CD4-positive, alpha-beta T cell (primary cell): Measurements from ENCODE around the gene FAM184B. TPM values are rescaled to one million over a fixed set of nuclear protein-coding genes. Genes with fewer than 3 reads are reported as not detected.

Source experiments
- ATAC-seq: fragments of 200-7000 bp; cut with Tn5 transposase; one replicate; pipeline ENCODE4 v1.10.0; 2022; ENCODE audit warnings: mild to moderate bottlenecking; ENCODE audit not compliant: poor library complexity
- CTCF ChIA-PET: fragments of 350-600 bp; sonication (Branson Sonifier 250); formaldehyde crosslinking; loops from one replicate; lab custom pipeline; 2021; ENCODE audit warnings: antibody characterized with exemption, inconsistent platforms; lab: Charles Lee
- POLR2A ChIA-PET: fragments of 350-600 bp; sonication (Branson Sonifier 250); formaldehyde crosslinking; loops from one replicate; lab custom pipeline; 2021; ENCODE audit warnings: antibody characterized with exemption, inconsistent platforms; lab: Charles Lee
- DNase-seq, 14 experiments: peaks; one replicate each; pipeline ENCODE4 v3.0.0-alpha.2; 2013 to 2020; ENCODE audit warnings: mixed read lengths in 2 of 14
- H3K27ac ChIP-seq, 2 donors: one replicate each; pipeline versions ENCODE4 v1.5.1 to v1.7.0; 2013; ENCODE audit warnings: low read length in 2 of 2, low read depth in 1 of 2, mild to moderate bottlenecking in 1 of 2
- H3K27me3 ChIP-seq, 2 experiments: 1 replicate in 1 of 2; 2 replicates in 1 of 2; pipeline versions ENCODE4 v1.6.1 to v1.7.0; 2013; ENCODE audit warnings: low read length in 2 of 2, control low read depth in 1 of 2, mild to moderate bottlenecking in 1 of 2, moderate library complexity in 1 of 2; ENCODE audit not compliant: insufficient read depth in 2 of 2, control insufficient read depth in 1 of 2
- H3K36me3 ChIP-seq: one replicate; pipeline ENCODE4 v1.6.1; 2013; ENCODE audit warnings: low read length, control low read depth; ENCODE audit not compliant: insufficient read depth
- H3K4me1 ChIP-seq: one replicate; pipeline ENCODE4 v1.6.1; 2013; ENCODE audit warnings: low read length, control low read depth; ENCODE audit not compliant: insufficient read depth
- H3K4me3 ChIP-seq: one replicate; pipeline ENCODE4 v1.5.1; 2013; ENCODE audit warnings: mild to moderate bottlenecking, low read length, moderate library complexity
- H3K9me3 ChIP-seq, 2 experiments: 1 replicate in 1 of 2; 2 replicates in 1 of 2; pipeline versions ENCODE4 v1.6.1 to v1.7.0; 2013; ENCODE audit warnings: low read length in 2 of 2, mild to moderate bottlenecking in 2 of 2, control low read depth in 1 of 2, moderate library complexity in 1 of 2; ENCODE audit not compliant: control insufficient read depth in 1 of 2, insufficient read depth in 1 of 2
- H3K27ac Mint-ChIP-seq: one replicate; pipeline ENCODE4 v1.8.0; 2020; ENCODE audit warnings: mixed read lengths
- H3K27me3 Mint-ChIP-seq: one replicate; pipeline ENCODE4 v1.8.0; 2021; ENCODE audit warnings: mixed read lengths
- H3K36me3 Mint-ChIP-seq: one replicate; pipeline ENCODE4 v1.8.0; 2021; ENCODE audit warnings: low read depth, mixed read lengths
- H3K4me1 Mint-ChIP-seq: one replicate; pipeline ENCODE4 v1.8.0; 2021; ENCODE audit warnings: low read depth, mixed read lengths
- H3K4me3 Mint-ChIP-seq: one replicate; pipeline ENCODE4 v1.8.0; 2020; ENCODE audit warnings: mild to moderate bottlenecking, mixed read lengths
- H3K9me3 Mint-ChIP-seq: one replicate; pipeline ENCODE4 v1.8.0; 2020; ENCODE audit warnings: mixed read lengths
- intact Hi-C, 2 experiments: fragments of 100-400 bp; cut with DNase I in 1 of 2; cut with micrococcal nuclease in 1 of 2; formaldehyde crosslinking; loops; one replicate each; pipeline versions ENCODE4 v1.15.1 to v1.9.0; 2023 to 2025; cut with DNase I, micrococcal nuclease
- total RNA-seq, 174 experiments: library from RNA in 2 of 174; stranded (reverse) in 2 of 174; gene quantifications; one replicate each; pipeline ENCODE4 v1.2.3 and lab custom pipeline; 2021 to 2026
- TF ChIP-seq, protein P1 (sequence below): fragments of 200-600 bp; IDR thresholded peaks from one replicate; pipeline ENCODE4 v1.8.0; 2022; ENCODE audit warnings: antibody characterized with exemption, mild to moderate bottlenecking

Gene FAM184B
- total RNA-seq, 2 experiments from 2014 or later: not detected

DNA sequence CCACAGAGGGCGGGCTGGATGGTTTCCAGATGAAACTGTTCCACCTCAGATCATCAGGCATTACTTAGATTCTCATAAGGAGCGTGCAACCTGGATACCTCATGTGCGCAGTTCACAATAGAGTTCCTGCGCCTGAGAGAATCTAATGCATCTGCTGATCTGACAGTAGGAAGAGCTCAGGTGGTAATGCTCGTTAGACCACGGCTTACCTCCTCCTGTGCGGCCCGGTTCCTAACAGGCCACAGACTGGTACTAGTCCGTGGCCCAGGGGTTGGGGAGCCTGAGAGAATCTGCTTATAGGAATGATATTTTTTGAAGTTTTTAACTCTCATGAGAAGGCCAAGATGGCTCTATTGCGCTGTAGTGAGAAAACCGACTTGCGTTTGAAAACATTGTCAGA is 34.7 kb upstream of the FAM184B start:
- DNase-seq (no peak), ATAC-seq (no peak)
- H3K27ac Mint-ChIP-seq: no peak overlapping the region
- ChIA-PET POLR2A (no interaction called here), CTCF (interaction anchor here (1.1 to 1.6 kb wide), 3 partner anchors 11 to 240 kb away, joined by 3 to 6 read pairs (median 3); partner anchors contain the start of gene LCORL)
- TF ChIP-seq, protein P1, sequence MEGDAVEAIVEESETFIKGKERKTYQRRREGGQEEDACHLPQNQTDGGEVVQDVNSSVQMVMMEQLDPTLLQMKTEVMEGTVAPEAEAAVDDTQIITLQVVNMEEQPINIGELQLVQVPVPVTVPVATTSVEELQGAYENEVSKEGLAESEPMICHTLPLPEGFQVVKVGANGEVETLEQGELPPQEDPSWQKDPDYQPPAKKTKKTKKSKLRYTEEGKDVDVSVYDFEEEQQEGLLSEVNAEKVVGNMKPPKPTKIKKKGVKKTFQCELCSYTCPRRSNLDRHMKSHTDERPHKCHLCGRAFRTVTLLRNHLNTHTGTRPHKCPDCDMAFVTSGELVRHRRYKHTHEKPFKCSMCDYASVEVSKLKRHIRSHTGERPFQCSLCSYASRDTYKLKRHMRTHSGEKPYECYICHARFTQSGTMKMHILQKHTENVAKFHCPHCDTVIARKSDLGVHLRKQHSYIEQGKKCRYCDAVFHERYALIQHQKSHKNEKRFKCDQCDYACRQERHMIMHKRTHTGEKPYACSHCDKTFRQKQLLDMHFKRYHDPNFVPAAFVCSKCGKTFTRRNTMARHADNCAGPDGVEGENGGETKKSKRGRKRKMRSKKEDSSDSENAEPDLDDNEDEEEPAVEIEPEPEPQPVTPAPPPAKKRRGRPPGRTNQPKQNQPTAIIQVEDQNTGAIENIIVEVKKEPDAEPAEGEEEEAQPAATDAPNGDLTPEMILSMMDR: no peak
- no peaks in the 10 kb centered on the region for H3K36me3 ChIP-seq
- no peak overlapping the region for H3K4me3 ChIP-seq
- H3K4me3 Mint-ChIP-seq: no peak overlapping the region
- H3K27me3 Mint-ChIP-seq: no peaks in the 10 kb centered on the region
- H3K36me3 Mint-ChIP-seq: no peaks in the 10 kb centered on the region
- H3K9me3 Mint-ChIP-seq: no peaks in the 10 kb centered on the region
- H3K27ac ChIP-seq: no peak overlapping the region
- H3K27me3 ChIP-seq: no peaks in the 10 kb centered on the region
- peaks cover 14% of the 10 kb centered on the region for H3K4me1 Mint-ChIP-seq
- intact Hi-C loops: loop anchor here (2.0 to 10.0 kb wide), 4 partner anchors 201 to 777 kb away; partner anchors contain the start of gene MED28 (in 1 of the 2)
- H3K4me1 ChIP-seq: peaks cover 4% of the 10 kb centered on the region
- no peaks in the 10 kb centered on the region for H3K9me3 ChIP-seq

DNA sequence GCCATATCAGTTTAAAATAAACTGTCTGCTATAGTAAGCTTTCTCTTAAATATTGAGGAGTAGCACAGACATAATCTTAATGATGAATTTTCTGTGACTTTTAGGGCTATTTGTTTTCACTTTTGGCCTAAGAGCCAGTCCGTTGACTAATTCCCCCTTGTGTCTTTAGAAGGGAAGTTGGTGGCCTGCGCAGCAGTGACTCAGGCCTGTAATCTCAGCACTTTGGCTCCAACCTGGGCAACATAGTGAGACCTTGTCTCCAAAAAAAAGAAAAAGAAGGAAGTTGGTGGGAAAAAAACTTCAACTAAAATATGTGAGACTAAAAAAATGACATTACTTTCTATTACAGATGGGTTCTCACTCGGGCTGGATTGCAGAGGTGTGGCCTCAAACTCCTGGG is 32.7 kb upstream of the FAM184B start:
- H3K27me3 Mint-ChIP-seq: no peaks in the 10 kb centered on the region
- ChIA-PET CTCF (no interaction called here), POLR2A (no interaction called here)
- Histone ChIP-seq H3K27me3 (no peaks in the 10 kb centered on the region), H3K9me3 (no peaks in the 10 kb centered on the region), H3K27ac (no peak overlapping the region), H3K4me3 (no peak overlapping the region), H3K4me1 (peaks cover 9% of the 10 kb centered on the region), H3K36me3 (no peaks in the 10 kb centered on the region)
- peaks cover 31% of the 10 kb centered on the region for H3K4me1 Mint-ChIP-seq
- intact Hi-C loops: loop anchor here (5.0 to 10.0 kb wide), 4 partner anchors 177 to 477 kb away; partner anchors contain the start of genes LCORL (in 1 of the 2) and MED28 (in 1 of the 2)
- no peaks in the 10 kb centered on the region for H3K9me3 Mint-ChIP-seq
- no peak overlapping the region for H3K4me3 Mint-ChIP-seq
- DNase-seq (peak in 3 of 14 experiments; percentile 12 to 60 (median 52)), ATAC-seq (no peak)
- no peak overlapping the region for H3K27ac Mint-ChIP-seq
- TF ChIP-seq, protein P1: no peak
- peaks cover 15% of the 10 kb centered on the region for H3K36me3 Mint-ChIP-seq

GRCh38 chr4:17812801-17813200 is 31.4 kb upstream of the FAM184B start:
- H3K36me3 ChIP-seq: no peaks in the 10 kb centered on the region
- peaks cover 14% of the 10 kb centered on the region for H3K4me1 ChIP-seq
- H3K4me3 ChIP-seq: no peak overlapping the region
- DNase-seq (no peak), ATAC-seq (no peak)
- peaks cover 21% of the 10 kb centered on the region for H3K36me3 Mint-ChIP-seq
- H3K27me3 Mint-ChIP-seq: no peaks in the 10 kb centered on the region
- no peak overlapping the region for H3K4me3 Mint-ChIP-seq
- H3K9me3 Mint-ChIP-seq: no peaks in the 10 kb centered on the region
- no peaks in the 10 kb centered on the region for H3K27me3 ChIP-seq
- CTCF ChIA-PET: no interaction called here
- no peaks in the 10 kb centered on the region for H3K9me3 ChIP-seq
- POLR2A ChIA-PET: no interaction called here
- no peak overlapping the region for H3K27ac ChIP-seq
- TF ChIP-seq, protein P1: no peak
- peaks cover 43% of the 10 kb centered on the region for H3K4me1 Mint-ChIP-seq
- intact Hi-C loops: loop anchor here (2.0 to 10.0 kb wide), 5 partner anchors 176 to 476 kb away; partner anchors contain the start of genes LCORL (in 1 of the 2) and MED28 (in 1 of the 2)
- H3K27ac Mint-ChIP-seq: no peak overlapping the region
